Caco-2 (cell line): Measurements from ENCODE around the gene PCDH1. TPM values are rescaled to one million over a fixed set of nuclear protein-coding genes. Genes with fewer than 3 reads are reported as not detected.

Experiments used
- BruUV-seq: library from RNA; stranded (reverse); fragments of 400-500 nt; replicated peaks from 2 replicates; lab custom pipeline; 2021; lab: Mats Ljungman, UMichigan
- CTCF ChIA-PET: fragments of 300-600 bp; sonication (Branson Sonifier 250); formaldehyde crosslinking; loops from one replicate; lab custom pipeline; 2022; ENCODE audit warnings: antibody characterized with exemption; lab: Charles Lee
- POLR2A ChIA-PET: fragments of 300-600 bp; sonication (Branson Sonifier 250); formaldehyde crosslinking; loops from one replicate; lab custom pipeline; 2022; ENCODE audit warnings: antibody characterized with exemption; lab: Charles Lee
- DNase-seq, 2 experiments: peaks; one replicate each; pipeline versions ENCODE4 v3.0.0 to v3.0.0-alpha.2; 2020 to 2022
- H3K27me3 ChIP-seq: replicated peaks from 2 replicates; pipeline ENCODE4 v1.6.0; 2011; ENCODE audit warnings: low read length; ENCODE audit not compliant: control insufficient read depth, insufficient read depth
- H3K36me3 ChIP-seq: 2 replicates; pipeline ENCODE4 v1.5.1; 2011; ENCODE audit warnings: low read length; ENCODE audit not compliant: control insufficient read depth, insufficient read depth
- H3K4me1 ChIP-seq: fragments of 250-450 bp; sonication (Bioruptor Pico); 2 replicates; pipeline ENCODE4 v1.5.1; 2020; ENCODE audit warnings: mild to moderate bottlenecking
- H3K4me3 ChIP-seq: 2 replicates; pipeline ENCODE4 v1.5.1; 2011; ENCODE audit warnings: low read depth, mild to moderate bottlenecking, control low read depth, low read length
- H3K9me3 ChIP-seq: fragments of 250-450 bp; sonication (Bioruptor Pico); 2 replicates; pipeline ENCODE4 v1.5.1; 2020; ENCODE audit warnings: mild to moderate bottlenecking, moderate library complexity
- H3K27ac Mint-ChIP-seq: one replicate; pipeline ENCODE4 v1.8.0; 2022; ENCODE audit warnings: mixed read lengths; ENCODE audit not compliant: unreplicated experiment
- H3K27me3 Mint-ChIP-seq: one replicate; pipeline ENCODE4 v1.8.0; 2022; ENCODE audit warnings: mixed read lengths; ENCODE audit not compliant: insufficient read depth, unreplicated experiment
- H3K36me3 Mint-ChIP-seq: one replicate; pipeline ENCODE4 v1.8.0; 2022; ENCODE audit warnings: mild to moderate bottlenecking, mixed read lengths; ENCODE audit not compliant: insufficient read depth, unreplicated experiment
- H3K4me1 Mint-ChIP-seq: one replicate; pipeline ENCODE4 v1.8.0; 2022; ENCODE audit warnings: low read depth, mixed read lengths; ENCODE audit not compliant: unreplicated experiment
- H3K4me3 Mint-ChIP-seq: one replicate; pipeline ENCODE4 v1.8.0; 2022; ENCODE audit warnings: mild to moderate bottlenecking, moderate library complexity, mixed read lengths; ENCODE audit not compliant: unreplicated experiment
- H3K9me3 Mint-ChIP-seq: one replicate; pipeline ENCODE4 v1.8.0; 2022; ENCODE audit warnings: mixed read lengths; ENCODE audit not compliant: unreplicated experiment
- CTCF ChIP-seq, 2 experiments: fragments of 200-600 bp in 1 of 2; IDR thresholded peaks; 1 replicate in 1 of 2; 2 replicates in 1 of 2; pipeline versions ENCODE4 v1.5.1 to v1.8.0; 2011 to 2022; ENCODE audit warnings: antibody characterized with exemption in 1 of 2, control low read depth in 1 of 2, inconsistent platforms in 1 of 2, low read depth in 1 of 2, low read length in 1 of 2, mild to moderate bottlenecking in 1 of 2, moderate library complexity in 1 of 2; ENCODE audit not compliant: insufficient read depth in 1 of 2, severe bottlenecking in 1 of 2, unreplicated experiment in 1 of 2
- intact Hi-C: fragments of 100-400 bp; cut with micrococcal nuclease; formaldehyde crosslinking; loops from one replicate; pipeline ENCODE4 v1.10.0; 2022; ENCODE audit not compliant: unreplicated experiment
- total RNA-seq: library from RNA; stranded (reverse); gene quantifications from 2 replicates; pipeline ENCODE4 v1.2.3, GENCODE V29; 2022

The PCDH1 gene
- total RNA-seq, 1 experiment from 2014 or later: 1.5 TPM

- POLR2A ChIA-PET: no interaction called here
- Mint-ChIP-seq H3K27ac (no peak overlapping the region), H3K4me3 (no peak overlapping the region), H3K27me3 (peaks cover 5% of the 10 kb centered on the region), H3K4me1 (no peaks in the 10 kb centered on the region), H3K36me3 (no peaks in the 10 kb centered on the region), H3K9me3 (no peaks in the 10 kb centered on the region)
- intact Hi-C loops: no loop called here
- no TSS peak for BruUV-seq
- CTCF ChIA-PET: interaction anchor here (0.6 to 1.4 kb wide), 7 partner anchors 9 to 304 kb away, joined by 3 to 10 read pairs (median 3); partner anchors contain the start of gene PCDH1
- TF ChIP-seq CTCF (IDR thresholded peaks at IDR 0.05; ENCODE audit: insufficient read depth in 1 of 2, low read depth in 1 of 2, low read length in 1 of 2, severe bottlenecking in 1 of 2, unreplicated experiment in 1 of 2): no peak
- Histone ChIP-seq H3K27me3 (peaks cover 1% of the 10 kb centered on the region; the same call in 1 of the 2 replicates), H3K36me3 (no peaks in the 10 kb centered on the region), H3K4me1 (no peaks in the 10 kb centered on the region), H3K9me3 (no peaks in the 10 kb centered on the region), H3K4me3 (no peak overlapping the region)
- no peak for DNase-seq
Measured at GRCh38 chr5:141816598-141817399, 61.4 kb downstream of the PCDH1 start.

GRCh38 chr5:141815796-141816180 is 62.4 kb downstream of the PCDH1 start:
- POLR2A ChIA-PET: no interaction called here

More at GRCh38 chr5:141815796-141816180, 62.4 kb downstream of the PCDH1 start:
- DNase-seq: no peak
- H3K4me3 ChIP-seq: no peak overlapping the region
- no peaks in the 10 kb centered on the region for H3K9me3 Mint-ChIP-seq
- H3K4me3 Mint-ChIP-seq: no peak overlapping the region
- intact Hi-C loops: no loop called here
- no peaks in the 10 kb centered on the region for H3K9me3 ChIP-seq
- peaks cover 1% of the 10 kb centered on the region; the same call in 1 of the 2 replicates for H3K27me3 ChIP-seq
- TF ChIP-seq CTCF (IDR thresholded peaks at IDR 0.05; ENCODE audit: insufficient read depth in 1 of 2, low read depth in 1 of 2, low read length in 1 of 2, severe bottlenecking in 1 of 2, unreplicated experiment in 1 of 2): no peak
- no peaks in the 10 kb centered on the region for H3K4me1 Mint-ChIP-seq
- H3K27ac Mint-ChIP-seq: no peak overlapping the region
- H3K36me3 ChIP-seq: no peaks in the 10 kb centered on the region
- no peaks in the 10 kb centered on the region for H3K36me3 Mint-ChIP-seq
- no TSS peak for BruUV-seq
- H3K27me3 Mint-ChIP-seq: peaks cover 11% of the 10 kb centered on the region
- no peaks in the 10 kb centered on the region for H3K4me1 ChIP-seq
- CTCF ChIA-PET: interaction anchor here (1.3 to 1.4 kb wide), 3 partner anchors 10 to 124 kb away, joined by 3 to 10 read pairs (median 5); partner anchors contain the start of gene PCDH1
